ENCODE data around the gene HSPBP1. TPM values are rescaled to one million over a fixed set of nuclear protein-coding genes. Genes with fewer than 3 reads are reported as not detected.

HSPBP1 gene
- total and polyA plus RNA-seq, 2 of the 13 experiments (the other 11 are each of a cell fraction or from before 2014, with no cell fraction given), result 22.3 to 33.7 TPM

DNA sequence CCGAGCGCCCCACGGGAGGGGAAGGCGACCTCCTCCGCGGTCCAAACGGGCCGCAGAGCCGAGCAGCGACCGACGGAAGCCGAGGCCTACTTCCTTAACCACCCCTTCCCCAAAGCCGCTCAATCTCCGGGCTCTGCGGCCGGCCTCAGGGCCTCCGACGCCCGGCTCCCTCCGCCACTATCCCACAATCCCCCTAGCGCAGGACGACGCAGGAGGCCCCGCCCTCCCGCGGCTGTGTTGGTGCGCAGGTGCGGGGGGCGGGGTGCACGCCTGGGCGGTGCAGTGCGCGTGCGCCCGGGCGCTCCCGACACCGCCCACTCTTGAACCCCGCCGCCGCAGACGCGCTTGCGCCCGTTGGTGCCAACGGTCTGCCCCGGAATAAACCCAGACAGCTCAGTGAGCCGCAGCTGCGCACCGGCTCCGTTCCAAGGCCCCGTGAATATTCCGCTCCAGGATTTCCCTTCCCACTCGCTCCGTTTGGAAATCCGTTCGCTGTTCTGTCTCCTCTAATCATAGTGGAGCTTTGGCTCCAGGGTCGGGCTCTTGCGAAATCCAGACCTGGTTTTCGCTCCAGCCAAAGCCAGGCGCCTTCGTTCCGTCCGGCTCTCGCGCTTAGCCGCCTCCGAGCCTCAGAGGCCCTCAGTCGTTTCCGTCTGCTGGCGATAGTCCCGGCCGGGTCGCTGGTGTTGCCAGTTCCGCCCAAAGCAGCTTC, 20.9 kb downstream of the HSPBP1 start, which contains the start of gene PPP6R1 (continued):
- TF ChIP-seq GZF1 (CRISPR knock-in tag; IDR thresholded peaks at IDR 0.05), result no peak
- 0 out of 2 replicates have a peak, but pooled peaks have one; percentile 11 for TF ChIP-seq RNF2 (conservative IDR thresholded peaks at IDR 0.05; ENCODE audit: low read depth)
- no peak for TF ChIP-seq FLYWCH1 (CRISPR knock-in tag; IDR thresholded peaks at IDR 0.05)
- TF ChIP-seq POLR2G (IDR thresholded peaks at IDR 0.05; ENCODE audit: low read depth, low read length), result peak; percentile 93
- TF ChIP-seq ZNF207 (IDR thresholded peaks at IDR 0.05; ENCODE audit: borderline replicate concordance), result no peak
- peak; percentile 88; the same call in 1 of the 2 replicates for TF ChIP-seq ZSCAN29 (CRISPR knock-in tag; conservative IDR thresholded peaks at IDR 0.05)
- no peak; the same call in 1 of the 2 replicates for TF ChIP-seq ZBTB8A (CRISPR knock-in tag; IDR thresholded peaks at IDR 0.05; ENCODE audit: borderline replicate concordance, low read depth)
- TF ChIP-seq, protein P1, sequence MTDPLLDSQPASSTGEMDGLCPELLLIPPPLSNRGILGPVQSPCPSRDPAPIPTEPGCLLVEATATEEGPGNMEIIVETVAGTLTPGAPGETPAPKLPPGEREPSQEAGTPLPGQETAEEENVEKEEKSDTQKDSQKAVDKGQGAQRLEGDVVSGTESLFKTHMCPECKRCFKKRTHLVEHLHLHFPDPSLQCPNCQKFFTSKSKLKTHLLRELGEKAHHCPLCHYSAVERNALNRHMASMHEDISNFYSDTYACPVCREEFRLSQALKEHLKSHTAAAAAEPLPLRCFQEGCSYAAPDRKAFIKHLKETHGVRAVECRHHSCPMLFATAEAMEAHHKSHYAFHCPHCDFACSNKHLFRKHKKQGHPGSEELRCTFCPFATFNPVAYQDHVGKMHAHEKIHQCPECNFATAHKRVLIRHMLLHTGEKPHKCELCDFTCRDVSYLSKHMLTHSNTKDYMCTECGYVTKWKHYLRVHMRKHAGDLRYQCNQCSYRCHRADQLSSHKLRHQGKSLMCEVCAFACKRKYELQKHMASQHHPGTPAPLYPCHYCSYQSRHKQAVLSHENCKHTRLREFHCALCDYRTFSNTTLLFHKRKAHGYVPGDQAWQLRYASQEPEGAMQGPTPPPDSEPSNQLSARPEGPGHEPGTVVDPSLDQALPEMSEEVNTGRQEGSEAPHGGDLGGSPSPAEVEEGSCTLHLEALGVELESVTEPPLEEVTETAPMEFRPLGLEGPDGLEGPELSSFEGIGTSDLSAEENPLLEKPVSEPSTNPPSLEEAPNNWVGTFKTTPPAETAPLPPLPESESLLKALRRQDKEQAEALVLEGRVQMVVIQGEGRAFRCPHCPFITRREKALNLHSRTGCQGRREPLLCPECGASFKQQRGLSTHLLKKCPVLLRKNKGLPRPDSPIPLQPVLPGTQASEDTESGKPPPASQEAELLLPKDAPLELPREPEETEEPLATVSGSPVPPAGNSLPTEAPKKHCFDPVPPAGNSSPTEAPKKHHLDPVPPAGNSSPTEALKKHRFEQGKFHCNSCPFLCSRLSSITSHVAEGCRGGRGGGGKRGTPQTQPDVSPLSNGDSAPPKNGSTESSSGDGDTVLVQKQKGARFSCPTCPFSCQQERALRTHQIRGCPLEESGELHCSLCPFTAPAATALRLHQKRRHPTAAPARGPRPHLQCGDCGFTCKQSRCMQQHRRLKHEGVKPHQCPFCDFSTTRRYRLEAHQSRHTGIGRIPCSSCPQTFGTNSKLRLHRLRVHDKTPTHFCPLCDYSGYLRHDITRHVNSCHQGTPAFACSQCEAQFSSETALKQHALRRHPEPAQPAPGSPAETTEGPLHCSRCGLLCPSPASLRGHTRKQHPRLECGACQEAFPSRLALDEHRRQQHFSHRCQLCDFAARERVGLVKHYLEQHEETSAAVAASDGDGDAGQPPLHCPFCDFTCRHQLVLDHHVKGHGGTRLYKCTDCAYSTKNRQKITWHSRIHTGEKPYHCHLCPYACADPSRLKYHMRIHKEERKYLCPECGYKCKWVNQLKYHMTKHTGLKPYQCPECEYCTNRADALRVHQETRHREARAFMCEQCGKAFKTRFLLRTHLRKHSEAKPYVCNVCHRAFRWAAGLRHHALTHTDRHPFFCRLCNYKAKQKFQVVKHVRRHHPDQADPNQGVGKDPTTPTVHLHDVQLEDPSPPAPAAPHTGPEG (CRISPR knock-in tag; IDR thresholded peaks at IDR 0.05), result no peak
- peak; percentile 79; the same call in 1 of the 2 replicates for TF ChIP-seq SP140L (CRISPR knock-in tag; IDR thresholded peaks at IDR 0.05; ENCODE audit: borderline replicate concordance)
- peak; percentile 89 for TF ChIP-seq CCAR2 (optimal IDR thresholded peaks at IDR 0.05; ENCODE audit: low read depth, low read length)
- TF ChIP-seq ZNF572 (CRISPR knock-in tag; IDR thresholded peaks at IDR 0.05), result no peak
- no peak; the same call in 1 of the 2 replicates for TF ChIP-seq CBFB (CRISPR knock-in tag; IDR thresholded peaks at IDR 0.05)
- TF ChIP-seq ZZZ3 (CRISPR knock-in tag; IDR thresholded peaks at IDR 0.05; ENCODE audit: borderline replicate concordance), result 0 out of 2 replicates have a peak, but pooled peaks have one; percentile 19
- TF ChIP-seq, protein P2, sequence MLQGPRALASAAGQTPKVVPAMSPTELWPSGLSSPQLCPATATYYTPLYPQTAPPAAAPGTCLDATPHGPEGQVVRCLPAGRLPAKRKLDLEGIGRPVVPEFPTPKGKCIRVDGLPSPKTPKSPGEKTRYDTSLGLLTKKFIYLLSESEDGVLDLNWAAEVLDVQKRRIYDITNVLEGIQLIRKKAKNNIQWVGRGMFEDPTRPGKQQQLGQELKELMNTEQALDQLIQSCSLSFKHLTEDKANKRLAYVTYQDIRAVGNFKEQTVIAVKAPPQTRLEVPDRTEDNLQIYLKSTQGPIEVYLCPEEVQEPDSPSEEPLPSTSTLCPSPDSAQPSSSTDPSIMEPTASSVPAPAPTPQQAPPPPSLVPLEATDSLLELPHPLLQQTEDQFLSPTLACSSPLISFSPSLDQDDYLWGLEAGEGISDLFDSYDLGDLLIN (CRISPR knock-in tag; IDR thresholded peaks at IDR 0.05; ENCODE audit: borderline replicate concordance), result no peak
- peak; percentile 56; the same call in 1 of the 2 replicates for TF ChIP-seq ARHGAP35 (CRISPR knock-in tag; IDR thresholded peaks at IDR 0.05; ENCODE audit: borderline replicate concordance)
- TF ChIP-seq, protein P3, sequence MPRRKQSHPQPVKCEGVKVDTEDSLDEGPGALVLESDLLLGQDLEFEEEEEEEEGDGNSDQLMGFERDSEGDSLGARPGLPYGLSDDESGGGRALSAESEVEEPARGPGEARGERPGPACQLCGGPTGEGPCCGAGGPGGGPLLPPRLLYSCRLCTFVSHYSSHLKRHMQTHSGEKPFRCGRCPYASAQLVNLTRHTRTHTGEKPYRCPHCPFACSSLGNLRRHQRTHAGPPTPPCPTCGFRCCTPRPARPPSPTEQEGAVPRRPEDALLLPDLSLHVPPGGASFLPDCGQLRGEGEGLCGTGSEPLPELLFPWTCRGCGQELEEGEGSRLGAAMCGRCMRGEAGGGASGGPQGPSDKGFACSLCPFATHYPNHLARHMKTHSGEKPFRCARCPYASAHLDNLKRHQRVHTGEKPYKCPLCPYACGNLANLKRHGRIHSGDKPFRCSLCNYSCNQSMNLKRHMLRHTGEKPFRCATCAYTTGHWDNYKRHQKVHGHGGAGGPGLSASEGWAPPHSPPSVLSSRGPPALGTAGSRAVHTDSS (CRISPR knock-in tag; conservative IDR thresholded peaks at IDR 0.05), result 0 out of 2 replicates have a peak, but pooled peaks have one; percentile 25
- peak; percentile 50; the same call in 1 of the 2 replicates for TF ChIP-seq NCOA2 (CRISPR knock-in tag; IDR thresholded peaks at IDR 0.05)
- TF ChIP-seq, protein P4, sequence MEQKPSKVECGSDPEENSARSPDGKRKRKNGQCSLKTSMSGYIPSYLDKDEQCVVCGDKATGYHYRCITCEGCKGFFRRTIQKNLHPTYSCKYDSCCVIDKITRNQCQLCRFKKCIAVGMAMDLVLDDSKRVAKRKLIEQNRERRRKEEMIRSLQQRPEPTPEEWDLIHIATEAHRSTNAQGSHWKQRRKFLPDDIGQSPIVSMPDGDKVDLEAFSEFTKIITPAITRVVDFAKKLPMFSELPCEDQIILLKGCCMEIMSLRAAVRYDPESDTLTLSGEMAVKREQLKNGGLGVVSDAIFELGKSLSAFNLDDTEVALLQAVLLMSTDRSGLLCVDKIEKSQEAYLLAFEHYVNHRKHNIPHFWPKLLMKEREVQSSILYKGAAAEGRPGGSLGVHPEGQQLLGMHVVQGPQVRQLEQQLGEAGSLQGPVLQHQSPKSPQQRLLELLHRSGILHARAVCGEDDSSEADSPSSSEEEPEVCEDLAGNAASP (CRISPR knock-in tag; IDR thresholded peaks at IDR 0.05; ENCODE audit: borderline replicate concordance), result peak; percentile 92
- no peak; the same call in 1 of the 2 replicates for TF ChIP-seq JUN (CRISPR knock-in tag; IDR thresholded peaks at IDR 0.05)

Measured in HepG2 (cell line).